Right lobe of liver (tissue), 4 donors: ENCODE measurements around the gene SLC44A5.
"Not testable (repeated sequence)": the region's sequence is repeated elsewhere in the genome, so short reads cannot be mapped to it uniquely, and the experiment has no call there.

Experiments
- CTCF ChIP-seq, 4 donors: fragments of 200-600 bp in 3 of 4; fragments of 450-650 bp in 1 of 4; IDR thresholded peaks; one replicate each; pipeline versions ENCODE4 v1.5.1 to v1.8.0; 2016 to 2022; ENCODE audit warnings: antibody characterized with exemption in 4 of 4, mild to moderate bottlenecking in 2 of 4
- POLR2A ChIP-seq: fragments of 450-650 bp; IDR thresholded peaks from one replicate; pipeline ENCODE4 v1.6.1; 2017; ENCODE audit warnings: antibody characterized with exemption, mild to moderate bottlenecking
- donor health status: DM: no; HTN: no; CAD: no.
- donor health status: DM: no; HTN: no; CAD: no.
- donor health status: DM: no; HTN: yes; CAD: no.

GRCh38 chr1:75375476-75376447 is 235.2 kb downstream of the SLC44A5 start:
- TF ChIP-seq CTCF (IDR thresholded peaks at IDR 0.05); POLR2A: not testable (repeated sequence)
